H1 (cell line): ENCODE results near the gene MST1R. TPM values are rescaled to one million over a fixed set of nuclear protein-coding genes. Genes with fewer than 3 reads are reported as not detected.

Experiments
- CTCF ChIA-PET: fragments of 300-600 bp; sonication (Branson Sonifier 250); formaldehyde crosslinking; loops from one replicate; lab custom pipeline; 2021; ENCODE audit not compliant: partially characterized antibody; lab: Charles Lee
- POLR2A ChIA-PET: fragments of 300-600 bp; sonication (Branson Sonifier 250); formaldehyde crosslinking; loops from one replicate; lab custom pipeline; 2021; ENCODE audit warnings: inconsistent platforms; ENCODE audit not compliant: partially characterized antibody; lab: Charles Lee
- DNase-seq, 2 experiments: peaks; one replicate each; pipeline versions ENCODE4 v3.0.0 to v3.0.0-alpha.2; 2010 to 2022; ENCODE audit warnings: low spot score in 2 of 2, low read depth in 1 of 2, mixed read lengths in 1 of 2
- FAIRE-seq: peaks from 2 replicates; lab custom pipeline; 2011; peaks lifted over from hg19 to GRCh38; lab: Jason Lieb, UNC
- H2AFZ ChIP-seq: 2 replicates; pipeline ENCODE4 v1.8.1; 2012; ENCODE audit warnings: low read length, inconsistent platforms
- H2AK5ac ChIP-seq: 2 replicates; pipeline ENCODE4 v1.6.1; 2013; ENCODE audit warnings: low read depth, low read length
- H2BK120ac ChIP-seq: replicated peaks from 2 replicates; pipeline ENCODE3; 2013; ENCODE audit warnings: low read depth, low read length, inconsistent platforms
- H2BK12ac ChIP-seq: 2 replicates; pipeline ENCODE4 v1.6.1; 2013; ENCODE audit warnings: low read depth, low read length
- H2BK15ac ChIP-seq: 2 replicates; pipeline ENCODE4 v1.6.1; 2013; ENCODE audit warnings: low read length
- H2BK20ac ChIP-seq: 2 replicates; pipeline ENCODE4 v1.6.1; 2013; ENCODE audit warnings: low read length
- H2BK5ac ChIP-seq: 2 replicates; pipeline ENCODE4 v1.6.1; 2013; ENCODE audit warnings: low read depth, low read length
- H3K14ac ChIP-seq: 2 replicates; pipeline ENCODE4 v1.6.1; 2013; ENCODE audit warnings: inconsistent platforms; ENCODE audit not compliant: insufficient read length
- H3K18ac ChIP-seq: 2 replicates; pipeline ENCODE4 v1.6.1; 2013; ENCODE audit warnings: low read length; ENCODE audit errors: extremely low read depth
- H3K23ac ChIP-seq: 2 replicates; pipeline ENCODE4 v1.6.1; 2013; ENCODE audit warnings: inconsistent platforms; ENCODE audit not compliant: insufficient read length
- H3K23me2 ChIP-seq: 2 replicates; pipeline ENCODE4 v1.6.1; 2013; ENCODE audit warnings: low read depth, low read length
- H3K27ac ChIP-seq: 2 replicates; pipeline ENCODE4 v1.6.1; 2011; ENCODE audit warnings: low read depth, low read length, inconsistent platforms
- H3K27me3 ChIP-seq, 4 experiments: replicated peaks in 1 of 4; 1 replicate in 1 of 4; 2 replicates in 3 of 4; pipeline versions ENCODE4 v1.6.1 to v1.8.1; 2011 to 2013; ENCODE audit warnings: low read length in 3 of 4, mild to moderate bottlenecking in 3 of 4, inconsistent platforms in 2 of 4, mixed read lengths in 2 of 4, moderate library complexity in 1 of 4; ENCODE audit not compliant: control insufficient read depth in 3 of 4, insufficient read depth in 3 of 4; ENCODE audit errors: extremely low read depth in 1 of 4
- H3K36me3 ChIP-seq, 4 experiments: 2 replicates each; pipeline versions ENCODE4 v1.6.1 to v1.8.1; 2011 to 2013; ENCODE audit warnings: mild to moderate bottlenecking in 4 of 4, low read length in 3 of 4, moderate library complexity in 2 of 4, control low read depth in 1 of 4, inconsistent platforms in 1 of 4; ENCODE audit not compliant: insufficient read depth in 4 of 4, control insufficient read depth in 2 of 4
- H3K4ac ChIP-seq: replicated peaks from 2 replicates; pipeline ENCODE3; 2013; ENCODE audit warnings: low read length, low read depth, mixed read lengths, inconsistent platforms; ENCODE audit not compliant: insufficient read length
- H3K4me1 ChIP-seq, 4 experiments: replicated peaks in 1 of 4; 1 replicate in 1 of 4; 2 replicates in 3 of 4; pipeline versions ENCODE4 v1.6.1 to v1.8.1; 2011 to 2013; ENCODE audit warnings: low read length in 3 of 4, inconsistent platforms in 2 of 4, mixed read lengths in 1 of 4; ENCODE audit not compliant: insufficient read depth in 4 of 4, control insufficient read depth in 3 of 4
- H3K4me2 ChIP-seq, 2 experiments: 2 replicates each; pipeline versions ENCODE4 v1.6.1 to v1.8.1; 2011 to 2013; ENCODE audit warnings: low read depth in 2 of 2, low read length in 2 of 2, control low read depth in 1 of 2, inconsistent platforms in 1 of 2, mild to moderate bottlenecking in 1 of 2; ENCODE audit not compliant: insufficient read depth in 1 of 2
- H3K4me3 ChIP-seq, 4 experiments: fragments of 200-600, 300-600 bp in 1 of 4; sonication (generic), shearing (Covaris generic), sonication (Bioruptor Twin) in 1 of 4; 2 replicates each; pipeline versions ENCODE4 v1.5.1 to v1.8.1; 2011 to 2016; ENCODE audit warnings: low read length in 4 of 4, low read depth in 3 of 4, control low read depth in 2 of 4, inconsistent platforms in 2 of 4, mild to moderate bottlenecking in 2 of 4, mixed read lengths in 1 of 4, moderate library complexity in 1 of 4; ENCODE audit not compliant: insufficient read depth in 2 of 4; ENCODE audit errors: extremely low read depth in 1 of 4
- H3K56ac ChIP-seq: replicated peaks from 2 replicates; pipeline ENCODE3; 2013; ENCODE audit warnings: low read depth, mild to moderate bottlenecking, mixed read lengths, low read length, inconsistent platforms; ENCODE audit not compliant: insufficient read length
- H3K79me1 ChIP-seq: 2 replicates; pipeline ENCODE4 v1.6.1; 2013; ENCODE audit warnings: low read depth, low read length, control low read depth
- H3K79me2 ChIP-seq, 2 experiments: 2 replicates each; pipeline versions ENCODE4 v1.6.1 to v1.8.1; 2012 to 2013; ENCODE audit warnings: low read length in 2 of 2, mild to moderate bottlenecking in 2 of 2, inconsistent platforms in 1 of 2; ENCODE audit not compliant: insufficient read depth in 2 of 2, control insufficient read depth in 1 of 2
- H3K9ac ChIP-seq, 4 experiments: replicated peaks in 1 of 4; 1 replicate in 1 of 4; 2 replicates in 3 of 4; pipeline versions ENCODE4 v1.6.1 to v1.8.1; 2011 to 2013; ENCODE audit warnings: low read depth in 3 of 4, low read length in 3 of 4, control low read depth in 2 of 4, mild to moderate bottlenecking in 2 of 4, moderate library complexity in 2 of 4, inconsistent platforms in 1 of 4; ENCODE audit errors: extremely low read depth in 1 of 4
- H3K9me3 ChIP-seq, 2 experiments: 2 replicates each; pipeline versions ENCODE4 v1.6.1 to v1.8.1; 2012 to 2013; ENCODE audit warnings: mild to moderate bottlenecking in 2 of 2, moderate library complexity in 2 of 2, control low read depth in 1 of 2, inconsistent platforms in 1 of 2, low read depth in 1 of 2, low read length in 1 of 2, mixed read lengths in 1 of 2; ENCODE audit not compliant: insufficient read depth in 2 of 2
- H4K20me1 ChIP-seq, 2 experiments: replicated peaks in 1 of 2; 2 replicates each; pipeline versions ENCODE3 to v1.8.1; 2011 to 2013; ENCODE audit warnings: inconsistent platforms in 2 of 2, low read length in 2 of 2, mild to moderate bottlenecking in 1 of 2; ENCODE audit not compliant: insufficient read depth in 2 of 2, control insufficient read depth in 1 of 2
- H4K5ac ChIP-seq: 2 replicates; pipeline ENCODE4 v1.6.1; 2013; ENCODE audit warnings: low read length, low read depth, mixed read lengths, inconsistent platforms; ENCODE audit not compliant: insufficient read length
- H4K8ac ChIP-seq: 2 replicates; pipeline ENCODE4 v1.8.0; 2013; ENCODE audit warnings: mild to moderate bottlenecking, moderate library complexity, low read length, inconsistent platforms; ENCODE audit not compliant: insufficient read depth; ENCODE audit errors: extremely low read depth
- H4K91ac ChIP-seq: replicated peaks from 2 replicates; pipeline ENCODE3; 2013; ENCODE audit warnings: low read length, mixed read lengths, inconsistent platforms; ENCODE audit not compliant: insufficient read length
- BACH1 ChIP-seq: IDR thresholded peaks from 2 replicates; pipeline ENCODE4 v1.6.1; 2012; ENCODE audit warnings: low read length, improper control_type of control experiment
- BRCA1 ChIP-seq: IDR thresholded peaks from 2 replicates; pipeline ENCODE4 v1.6.1; 2012; ENCODE audit warnings: low read depth, low read length, improper control_type of control experiment
- CBX5 ChIP-seq: fragments of 300-800, 300-1000 bp; sonication (generic); IDR thresholded peaks from 2 replicates; pipeline ENCODE4 v1.7.1; 2016; ENCODE audit warnings: antibody characterized with exemption, low read length, low read depth
- CHD1 ChIP-seq: IDR thresholded peaks from 2 replicates; pipeline ENCODE4 v1.6.1; 2012; ENCODE audit warnings: low read depth, low read length, improper control_type of control experiment
- SIRT6 ChIP-seq: IDR thresholded peaks from one replicate; pipeline ENCODE4 v1.7.1; 2012; ENCODE audit warnings: low read length, inconsistent platforms
- SP1 ChIP-seq: IDR thresholded peaks from 2 replicates; pipeline ENCODE4 v1.6.1; 2011; ENCODE audit warnings: low read depth, low read length
- TCF12 ChIP-seq: IDR thresholded peaks from 2 replicates; pipeline ENCODE4 v1.6.1; 2011; ENCODE audit warnings: low read depth, mild to moderate bottlenecking, low read length
- WGBS, 2 experiments: shearing (Covaris generic) in 1 of 2; methylation state at CpG; one replicate each; pipeline versions ENCODE4 v1.1.6 to v1.1.7; 2013 to 2015; ENCODE audit warnings: low lambda C conversion rate in 2 of 2, mixed read lengths in 2 of 2, inconsistent platforms in 1 of 2, low coverage in 1 of 2, missing lambda C conversion rate in 1 of 2; ENCODE audit not compliant: insufficient replicate concordance in 2 of 2, insufficient coverage in 1 of 2, insufficient read length in 1 of 2; ENCODE audit errors: extremely low coverage in 1 of 2, missing lambda C conversion rate in 1 of 2; 5-methylcytosine and 5-hydroxymethylcytosine counted together
- polyA plus RNA-seq, 7 experiments: library from polyadenylated mRNA; depleted of rRNA in 3 of 7; stranded (reverse) in 5 of 7; unstranded in 2 of 7; fragments of >200 nt in 5 of 7; fragments of 200-250 nt in 2 of 7; gene quantifications; 1 replicate in 5 of 7; 2 replicates in 1 of 7; 4 replicates in 1 of 7; pipeline versions ENCODE4 v1.2.1 to v1.2.3, GENCODE V29; 2011 to 2013; ENCODE audit warnings: missing spikeins in 2 of 7, mixed read lengths in 2 of 7
- total RNA-seq: library from RNA; stranded (reverse); fragmentation: NEBNext Ultra II Directional; extraction: Animal tissue kit (Norgen Biotek cat#: 25700); gene quantifications from 2 replicates; pipeline ENCODE4 v1.2.1, GENCODE V29; 2021

Gene MST1R
- total and polyA plus RNA-seq, 2 of the 8 experiments (the other 6 are each of a cell fraction or from before 2014, with no cell fraction given) = 4.8 to 7.6 TPM

DNA sequence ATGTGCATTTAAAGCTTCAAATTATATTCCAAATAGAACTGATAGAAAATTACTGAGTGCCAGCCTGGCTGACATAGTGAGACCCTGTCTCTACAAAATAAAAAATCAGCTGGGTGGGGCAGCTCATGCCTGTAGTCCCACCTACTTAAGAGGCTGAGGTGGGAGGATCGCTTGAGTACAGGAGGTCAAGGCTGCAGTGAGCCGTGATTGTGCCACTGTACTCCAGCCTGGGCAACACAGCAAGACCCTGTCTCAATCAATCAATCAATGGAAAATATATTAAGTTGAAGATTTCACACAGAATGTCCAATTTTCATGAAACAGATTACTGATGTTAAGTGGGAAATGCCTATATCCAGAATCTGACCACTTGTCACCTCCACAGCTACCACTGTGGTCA is 21.8 kb upstream of the MST1R start:
- Histone ChIP-seq H3K27ac (no peak overlapping the region), H4K8ac (no peak overlapping the region), H3K27me3 (no peaks in the 10 kb centered on the region), H2BK15ac (no peak overlapping the region), H2BK120ac (no peak overlapping the region), H2BK20ac (no peak overlapping the region), H3K4me3 (no peak overlapping the region), H3K14ac (no peak overlapping the region), H2BK12ac (no peak overlapping the region), H2AK5ac (no peak overlapping the region), H3K4me2 (no peak overlapping the region), H3K56ac (no peak overlapping the region), H2AFZ (no peak overlapping the region), H4K5ac (no peak overlapping the region), H3K79me2 (no peaks in the 10 kb centered on the region), H4K91ac (no peak overlapping the region), H2BK5ac (no peak overlapping the region), H3K4ac (no peak overlapping the region), H4K20me1 (no peaks in the 10 kb centered on the region), H3K9me3 (no peaks in the 10 kb centered on the region), H3K36me3 (no peaks in the 10 kb centered on the region), H3K4me1 (peaks cover 2 to 4% (median 3%) of the 10 kb centered on the region in 4 experiments; a peak in 5 of 7 replicates), H3K9ac (no peak overlapping the region), H3K18ac (no peak overlapping the region), H3K79me1 (no peaks in the 10 kb centered on the region), H3K23ac (no peak overlapping the region), H3K23me2 (no peaks in the 10 kb centered on the region)
- TF ChIP-seq BACH1 (no peak), BRCA1 (no peak), CBX5 (no peak), TCF12 (no peak), SIRT6 (no peak), CHD1 (no peak), SP1 (no peak)
- no peak for DNase-seq
- no peak for FAIRE-seq
- WGBS, 2 experiments = 93% methylated on average over 2 of the region's 2 CpGs; no CpG with 5 or more reads in 1 of the 2 experiments
- CTCF ChIA-PET = interaction anchor here (1.1 to 3.0 kb wide), 7 partner anchors 10 to 84 kb away, joined by 3 to 17 read pairs (median 4); partner anchors contain the start of gene RBM6
- POLR2A ChIA-PET = interaction anchor here (1.2 kb wide), 1 partner anchor 13 kb away, joined by 3 read pairs; no protein-coding TSS in a partner anchor
